GM12878 (cell line): ENCODE measurements around the gene INSRR.

Experiments used
- ATF3 ChIP-seq: IDR thresholded peaks from 2 replicates; pipeline ENCODE4 v1.6.1; 2011; ENCODE audit warnings: low read depth, mild to moderate bottlenecking, low read length, moderate library complexity, borderline replicate concordance; ENCODE audit errors: extremely low read depth
- CTCF ChIP-seq, 3 experiments: IDR thresholded peaks in 2 of 3; conservative IDR thresholded peaks in 1 of 3; 2 replicates each; pipeline ENCODE4 v1.5.1; 2011; ENCODE audit warnings: low read depth in 3 of 3, low read length in 3 of 3, mild to moderate bottlenecking in 3 of 3, control low read depth in 2 of 3, moderate library complexity in 2 of 3, inconsistent platforms in 1 of 3, mixed read lengths in 1 of 3; ENCODE audit not compliant: control insufficient read depth in 2 of 3, insufficient read depth in 1 of 3; ENCODE audit errors: extremely low read depth in 1 of 3
- POLR2AphosphoS5 ChIP-seq: IDR thresholded peaks from 2 replicates; pipeline ENCODE4 v1.6.1; 2011; ENCODE audit warnings: mild to moderate bottlenecking, low read length, inconsistent platforms
- RFX5 ChIP-seq: IDR thresholded peaks from 2 replicates; pipeline ENCODE4 v1.6.1; 2011; ENCODE audit warnings: low read depth, low read length, improper control_type of control experiment
- TCF7 ChIP-seq: IDR thresholded peaks from 2 replicates; pipeline ENCODE4 v1.6.1; 2014; ENCODE audit warnings: antibody characterized with exemption, borderline replicate concordance
- ZNF592 ChIP-seq: fragments of 450-650 bp; IDR thresholded peaks from 2 replicates; pipeline ENCODE4 v1.6.1; 2017; ENCODE audit warnings: mild to moderate bottlenecking, moderate library complexity

GRCh38 chr1:156905651-156906050 is 46.7 kb upstream of the INSRR start:
- TF ChIP-seq POLR2AphosphoS5 (no peak), ATF3 (no peak), CTCF (IDR thresholded peaks at IDR 0.05 in 2 of 3, conservative IDR thresholded peaks at IDR 0.05 in 1 of 3; ENCODE audit: control insufficient read depth in 2 of 3, extremely low read depth in 1 of 3, insufficient read depth in 1 of 3, low read depth in 3 of 3, low read length in 3 of 3) (no peak), TCF7 (no peak), ZNF592 (no peak), RFX5 (no peak)
